ENCODE measurements around the gene ARG2.

Gene ARG2

DNA sequence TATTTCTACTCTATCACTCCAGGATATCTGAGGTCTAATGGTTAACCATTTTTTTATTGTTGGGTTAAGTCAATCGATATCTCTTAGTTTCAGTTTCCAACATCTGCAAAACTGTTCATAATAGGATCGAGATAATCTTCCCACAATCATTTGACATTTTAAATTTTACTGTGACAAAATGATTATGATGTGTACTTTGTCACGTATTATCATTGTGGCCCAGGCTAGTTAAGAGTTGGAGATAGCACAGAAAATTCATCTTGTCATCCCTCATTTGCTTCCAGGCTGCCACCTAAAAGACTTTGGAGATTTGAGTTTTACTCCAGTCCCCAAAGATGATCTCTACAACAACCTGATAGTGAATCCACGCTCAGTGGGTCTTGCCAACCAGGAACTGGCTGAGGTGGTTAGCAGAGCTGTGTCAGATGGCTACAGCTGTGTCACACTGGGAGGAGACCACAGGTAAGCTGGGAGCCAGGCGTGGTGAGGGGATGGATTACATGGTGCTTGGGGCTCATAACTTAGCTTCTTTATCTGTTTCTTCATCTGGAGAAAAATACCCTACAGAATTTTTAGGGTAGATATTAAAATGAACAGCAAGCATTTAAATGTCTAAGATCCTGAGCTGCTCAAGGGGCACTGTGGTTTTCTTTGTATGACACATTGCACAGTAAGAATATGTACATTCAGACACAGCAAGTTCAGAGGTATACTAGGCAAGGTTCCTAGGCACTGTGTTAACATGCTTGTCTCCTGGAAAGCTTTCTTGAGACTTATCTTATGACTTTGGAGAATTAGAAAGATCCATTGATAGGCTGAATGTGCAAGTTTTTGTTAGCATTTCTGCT lies 22.4 kb downstream of the ARG2 start:
- no peak for DNase-seq

DNA sequence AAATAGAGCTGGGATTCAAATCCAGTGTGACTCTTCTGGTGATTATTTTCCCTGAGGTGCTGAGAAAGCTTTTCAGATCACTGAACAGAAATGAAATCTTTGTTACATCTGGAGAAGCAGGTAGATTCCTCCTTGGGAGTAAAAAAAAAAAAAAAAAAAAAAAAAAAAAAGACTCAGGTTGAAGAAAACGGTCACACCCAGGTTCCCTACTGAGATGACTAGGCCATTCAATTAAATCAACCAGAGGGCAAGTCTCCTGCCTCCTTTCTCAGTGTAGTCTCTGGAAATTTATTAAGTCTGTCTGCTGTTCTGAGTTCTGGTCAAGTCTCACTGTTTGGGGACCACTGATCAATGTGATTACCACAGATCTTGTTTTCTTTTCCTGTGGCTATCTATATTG lies 24.0 kb downstream of the ARG2 start:
- no peak for DNase-seq

DNA sequence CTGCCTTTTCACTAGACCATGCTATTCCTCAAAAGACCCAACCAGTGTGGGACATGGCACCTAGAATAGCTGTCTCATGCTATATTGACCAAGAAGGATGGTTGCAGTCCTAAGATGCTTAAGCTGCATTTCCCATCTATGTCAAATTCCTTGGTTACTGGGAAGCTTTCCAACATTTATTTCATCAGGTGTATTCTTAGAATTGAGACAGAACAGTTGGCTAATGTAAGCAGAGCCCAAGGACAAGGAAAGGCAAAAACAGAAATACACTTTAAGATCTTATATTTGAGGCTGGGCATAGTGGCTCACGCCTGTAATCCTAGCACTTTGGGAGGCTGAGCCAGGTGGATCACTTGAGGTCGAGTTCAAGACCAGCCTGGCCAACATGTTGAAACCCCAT lies 24.7 kb downstream of the ARG2 start:
- no peak for DNase-seq

- no peak for DNase-seq
Measured at GRCh38 chr14:67645414-67645813, 25.7 kb downstream of the ARG2 start.

DNA sequence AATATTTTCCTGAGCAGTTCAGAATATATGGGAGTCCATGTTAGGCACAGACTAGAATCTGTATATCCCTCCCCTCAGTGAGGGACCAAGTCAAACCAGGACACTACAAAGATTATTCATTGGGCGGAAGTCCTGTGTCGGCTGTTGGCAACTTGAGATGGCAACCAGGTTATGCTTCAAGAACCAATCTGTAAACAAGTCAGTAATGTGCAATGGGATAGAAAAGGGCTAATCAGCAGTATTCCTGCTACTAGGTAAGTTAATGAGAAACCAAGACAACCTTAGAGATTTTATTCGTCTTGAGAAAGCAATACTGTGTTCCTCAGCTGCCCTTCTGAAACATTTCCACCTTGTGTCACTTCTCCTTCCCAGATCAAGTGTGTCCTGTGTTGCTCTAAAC lies 26.4 kb downstream of the ARG2 start:
- DNase-seq: no peak

- DNase-seq: no peak
Measured at GRCh38 chr14:67650151-67650550, 30.4 kb downstream of the ARG2 start.

DNA sequence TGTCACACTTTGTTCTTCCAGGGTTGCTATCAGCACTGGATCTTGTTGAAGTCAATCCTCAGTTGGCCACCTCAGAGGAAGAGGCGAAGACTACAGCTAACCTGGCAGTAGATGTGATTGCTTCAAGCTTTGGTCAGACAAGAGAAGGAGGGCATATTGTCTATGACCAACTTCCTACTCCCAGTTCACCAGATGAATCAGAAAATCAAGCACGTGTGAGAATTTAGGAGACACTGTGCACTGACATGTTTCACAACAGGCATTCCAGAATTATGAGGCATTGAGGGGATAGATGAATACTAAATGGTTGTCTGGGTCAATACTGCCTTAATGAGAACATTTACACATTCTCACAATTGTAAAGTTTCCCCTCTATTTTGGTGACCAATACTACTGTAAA lies 31.0 kb downstream of the ARG2 start:
- DNase-seq: no peak

- DNase-seq: no peak
Measured at GRCh38 chr14:67652189-67652588, 32.5 kb downstream of the ARG2 start.

GRCh38 chr14:67653651-67654280 lies 34.0 kb downstream of the ARG2 start:
- no peak for DNase-seq

- DNase-seq: no peak
Measured at GRCh38 chr14:67663633-67664032, 43.9 kb downstream of the ARG2 start.

- no peak for DNase-seq
Measured at GRCh38 chr14:67665868-67666267, 46.1 kb downstream of the ARG2 start.

DNA sequence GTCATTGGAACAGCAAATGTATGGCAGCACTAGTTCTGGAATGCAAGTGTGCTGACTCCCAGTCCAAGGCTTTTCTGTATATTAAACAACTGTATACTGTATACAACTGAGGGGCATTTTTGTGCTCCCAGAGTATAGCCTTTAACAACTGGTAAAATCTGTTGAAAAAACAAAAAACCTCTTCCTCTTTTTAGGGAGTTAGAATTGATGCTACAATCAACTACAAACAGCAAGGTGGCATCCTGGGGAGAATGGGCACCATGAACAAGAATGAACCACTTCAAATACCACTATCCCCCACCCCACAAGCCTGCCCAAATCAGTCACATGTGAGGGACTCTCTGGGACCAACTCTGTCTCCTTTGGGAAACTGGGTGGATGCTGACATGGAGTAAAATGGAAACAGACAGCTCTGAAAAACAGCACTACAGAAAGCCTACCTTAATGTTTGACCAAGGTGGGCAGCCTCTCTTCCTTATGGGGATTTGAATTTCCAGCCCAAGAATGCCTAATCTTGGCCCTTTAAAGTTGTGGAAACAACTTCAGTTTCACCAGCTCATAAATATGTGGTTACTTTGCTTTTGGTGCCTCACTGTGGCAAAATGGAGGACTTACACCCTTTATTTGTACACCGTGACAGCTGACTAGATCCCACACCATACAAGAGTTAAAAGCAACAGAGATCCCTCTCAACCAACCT lies 47.2 kb downstream of the ARG2 start:
- DNase-seq: no peak

GRCh38 chr14:67668559-67668958 lies 48.8 kb downstream of the ARG2 start:
- DNase-seq: no peak

DNA sequence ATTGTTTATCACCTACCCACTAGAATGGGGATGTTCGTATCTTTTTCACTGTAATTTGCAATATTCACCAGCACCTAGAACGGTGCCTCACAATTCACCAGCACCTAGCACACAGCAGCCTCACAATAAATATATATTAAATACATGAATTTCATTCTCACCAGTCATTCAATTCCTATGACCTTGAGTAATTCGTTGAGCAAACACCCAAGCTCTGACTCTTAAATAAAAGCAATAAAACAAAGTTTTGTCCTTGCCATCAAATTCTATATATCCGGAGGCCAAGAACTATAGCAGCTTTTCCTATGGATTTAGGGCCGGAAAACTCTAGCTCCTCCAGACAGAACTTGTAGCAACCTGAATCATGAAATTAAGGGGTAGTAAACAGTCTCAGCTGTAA lies 53.7 kb downstream of the ARG2 start:
- no peak for DNase-seq

GRCh38 chr14:67674139-67674479 lies 54.4 kb downstream of the ARG2 start:
- DNase-seq: no peak

- peak; percentile 6 for DNase-seq
Measured at GRCh38 chr14:67674480-67675218, 54.9 kb downstream of the ARG2 start, which contains the start of gene VTI1B. Gene VTI1B, minus strand, starts transcription at chr14:67674632. Its CDS starts 143 bp downstream, at chr14:67674489.

DNA sequence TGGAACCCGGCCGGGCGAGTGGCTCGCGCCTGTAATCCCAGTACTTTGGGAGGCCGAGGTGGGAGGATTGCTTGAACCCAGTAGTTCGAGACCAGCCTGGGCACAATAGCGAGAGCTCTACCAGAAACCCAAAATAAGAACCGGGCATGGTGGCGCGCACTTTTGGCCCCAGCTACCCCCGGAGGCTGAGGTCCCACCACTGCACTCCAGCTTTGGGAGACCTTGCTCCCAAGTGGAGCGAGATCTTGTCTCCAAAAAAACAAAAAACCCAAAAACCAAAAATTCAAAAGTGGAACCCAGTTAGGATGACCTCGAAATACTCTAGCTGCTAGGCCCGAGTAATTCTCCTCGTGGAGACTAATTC lies 55.5 kb downstream of the ARG2 start:
- no peak for DNase-seq

- no peak for DNase-seq
Measured at GRCh38 chr14:67679006-67679405, 59.3 kb downstream of the ARG2 start.

GRCh38 chr14:67680121-67680602 lies 60.4 kb downstream of the ARG2 start:
- DNase-seq: no peak

DNA sequence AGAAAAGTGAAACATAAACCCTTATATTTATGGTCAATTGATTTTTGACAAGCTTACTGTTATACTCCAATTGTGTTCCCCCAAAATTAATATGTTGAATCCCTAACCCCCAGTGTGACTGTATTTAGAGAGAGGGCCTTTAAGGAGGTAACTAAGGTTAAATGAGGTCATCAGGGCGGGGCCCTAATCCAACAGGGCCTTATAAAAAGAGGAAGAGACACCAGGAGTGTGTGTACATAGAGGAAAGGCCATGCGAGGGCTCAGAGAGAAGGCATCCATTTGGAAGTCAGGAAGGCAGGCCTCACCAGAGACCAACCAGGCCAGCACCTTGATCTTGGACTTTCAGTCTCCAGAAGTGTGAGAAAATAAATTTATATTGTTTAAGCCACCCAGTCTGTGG lies 61.2 kb downstream of the ARG2 start:
- DNase-seq: no peak

DNA sequence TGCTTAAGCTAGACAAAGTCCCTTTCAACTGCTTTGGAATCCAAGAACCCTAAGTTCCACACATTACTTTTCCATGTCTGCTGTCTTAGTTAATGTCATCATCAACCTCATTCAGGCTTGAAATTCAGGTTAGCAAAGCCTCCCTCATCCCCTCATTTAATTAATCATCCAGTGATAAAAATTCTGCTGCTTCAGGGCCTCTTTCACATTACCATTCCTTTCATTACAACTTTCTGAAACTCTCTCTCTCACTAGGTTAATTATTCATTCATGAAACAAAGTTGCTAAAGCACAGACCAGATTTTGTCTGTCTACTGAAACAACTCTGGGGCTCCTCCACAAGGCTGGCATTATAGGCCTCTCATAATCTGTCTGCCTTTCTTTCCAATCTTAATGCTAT lies 64.1 kb downstream of the ARG2 start:
- no peak for DNase-seq

DNA sequence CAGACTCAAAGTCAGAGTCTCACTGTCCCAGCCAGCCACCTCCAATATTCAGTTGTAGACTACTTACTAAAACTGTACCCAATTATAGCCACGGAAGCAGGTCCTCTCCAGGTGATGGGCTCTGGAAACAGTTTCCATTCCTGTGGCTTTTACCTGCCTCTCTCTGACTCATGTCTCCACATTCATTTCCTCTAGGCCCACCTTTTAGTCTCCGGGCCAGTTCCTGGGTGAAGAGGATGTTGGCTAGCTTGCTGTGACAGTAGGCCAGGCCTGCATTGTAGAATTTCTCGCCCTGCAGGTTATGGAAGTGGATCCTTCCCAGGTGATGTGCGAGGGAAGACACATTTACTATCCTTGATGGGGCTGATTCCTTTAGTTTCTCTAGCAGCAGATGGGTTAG lies 70.3 kb downstream of the ARG2 start:
- no peak for DNase-seq

- DNase-seq: peak; percentile 8
Measured at GRCh38 chr14:67694791-67695393, 75.2 kb downstream of the ARG2 start.

Data from GOT3 (cell line).